ENCODE data around the gene RNU1-3. TPM values are rescaled to one million over a fixed set of nuclear protein-coding genes. Genes with fewer than 3 reads are reported as not detected.
A peak's percentile ranks its signal among the peaks of the same experiment; 100 is the strongest.
"Not testable (repeated sequence)": the region's sequence is repeated elsewhere in the genome, so short reads cannot be mapped to it uniquely, and the experiment has no call there.

The RNU1-3 gene
- total RNA-seq, 1 donor from 2014 or later: 2,859 TPM

- no peak overlapping the region for H3K27ac Mint-ChIP-seq (ENCODE audit: unreplicated experiment)
- TF ChIP-seq CTCF (IDR thresholded peaks at IDR 0.05): no peak
- H3K4me3 Mint-ChIP-seq (ENCODE audit: unreplicated experiment): no peak overlapping the region
- H3K9me3 Mint-ChIP-seq (ENCODE audit: unreplicated experiment): no peaks in the 10 kb centered on the region
- no peaks in the 10 kb centered on the region for H3K27me3 Mint-ChIP-seq (ENCODE audit: unreplicated experiment)
- H3K36me3 Mint-ChIP-seq (ENCODE audit: unreplicated experiment): no peaks in the 10 kb centered on the region
- no peaks in the 10 kb centered on the region for H3K4me1 Mint-ChIP-seq (ENCODE audit: unreplicated experiment)
- no peak for DNase-seq (ENCODE audit: extremely low spot score, unreplicated experiment)
These were observed 22.6 kb downstream of the RNU1-3 start for GRCh38 chr1:16644193-16644481.

- peak; percentile 87 for DNase-seq (ENCODE audit: extremely low spot score, unreplicated experiment)
- not testable (repeated sequence) for H3K27ac Mint-ChIP-seq (ENCODE audit: unreplicated experiment); H3K9me3 Mint-ChIP-seq (ENCODE audit: unreplicated experiment); H3K36me3 Mint-ChIP-seq (ENCODE audit: unreplicated experiment); H3K4me1 Mint-ChIP-seq (ENCODE audit: unreplicated experiment); H3K4me3 Mint-ChIP-seq (ENCODE audit: unreplicated experiment); H3K27me3 Mint-ChIP-seq (ENCODE audit: unreplicated experiment)
These were observed 23.1 kb downstream of the RNU1-3 start for GRCh38 chr1:16643476-16644192.

- not testable (repeated sequence) for H3K27me3 Mint-ChIP-seq (ENCODE audit: unreplicated experiment); H3K4me3 Mint-ChIP-seq (ENCODE audit: unreplicated experiment); H3K36me3 Mint-ChIP-seq (ENCODE audit: unreplicated experiment); H3K9me3 Mint-ChIP-seq (ENCODE audit: unreplicated experiment); H3K4me1 Mint-ChIP-seq (ENCODE audit: unreplicated experiment); H3K27ac Mint-ChIP-seq (ENCODE audit: unreplicated experiment)
- DNase-seq (ENCODE audit: extremely low spot score, unreplicated experiment): peak; percentile 93
These were observed 23.7 kb downstream of the RNU1-3 start for GRCh38 chr1:16643001-16643411.

GRCh38 chr1:16642025-16642966, 24.5 kb downstream of the RNU1-3 start:
- H3K4me3 Mint-ChIP-seq (ENCODE audit: unreplicated experiment); H3K4me1 Mint-ChIP-seq (ENCODE audit: unreplicated experiment); H3K27me3 Mint-ChIP-seq (ENCODE audit: unreplicated experiment); H3K27ac Mint-ChIP-seq (ENCODE audit: unreplicated experiment); H3K36me3 Mint-ChIP-seq (ENCODE audit: unreplicated experiment); H3K9me3 Mint-ChIP-seq (ENCODE audit: unreplicated experiment): not testable (repeated sequence)
- peak; percentile 87 for DNase-seq (ENCODE audit: extremely low spot score, unreplicated experiment)

GRCh38 chr1:16641159-16641975, 25.4 kb downstream of the RNU1-3 start:
- H3K4me1 Mint-ChIP-seq (ENCODE audit: unreplicated experiment); H3K9me3 Mint-ChIP-seq (ENCODE audit: unreplicated experiment); H3K27me3 Mint-ChIP-seq (ENCODE audit: unreplicated experiment); H3K4me3 Mint-ChIP-seq (ENCODE audit: unreplicated experiment); H3K27ac Mint-ChIP-seq (ENCODE audit: unreplicated experiment); H3K36me3 Mint-ChIP-seq (ENCODE audit: unreplicated experiment): not testable (repeated sequence)
- DNase-seq (ENCODE audit: extremely low spot score, unreplicated experiment): peak; percentile 77

GRCh38 chr1:16639091-16640031, 27.4 kb downstream of the RNU1-3 start:
- not testable (repeated sequence) for H3K9me3 Mint-ChIP-seq (ENCODE audit: unreplicated experiment); H3K27me3 Mint-ChIP-seq (ENCODE audit: unreplicated experiment); H3K27ac Mint-ChIP-seq (ENCODE audit: unreplicated experiment); H3K4me1 Mint-ChIP-seq (ENCODE audit: unreplicated experiment); H3K4me3 Mint-ChIP-seq (ENCODE audit: unreplicated experiment); H3K36me3 Mint-ChIP-seq (ENCODE audit: unreplicated experiment)
- peak; percentile 89 for DNase-seq (ENCODE audit: extremely low spot score, unreplicated experiment)

- DNase-seq (ENCODE audit: extremely low spot score, unreplicated experiment): peak; percentile 85
These were observed 28.6 kb downstream of the RNU1-3 start for GRCh38 chr1:16637941-16638778.

GRCh38 chr1:16636551-16637195, 30.1 kb downstream of the RNU1-3 start:
- DNase-seq (ENCODE audit: extremely low spot score, unreplicated experiment): peak; percentile 87
- H3K27me3 Mint-ChIP-seq (ENCODE audit: unreplicated experiment): not testable (repeated sequence)

More at GRCh38 chr1:16637941-16638778, 28.6 kb downstream of the RNU1-3 start:
- H3K27me3 Mint-ChIP-seq (ENCODE audit: unreplicated experiment); H3K9me3 Mint-ChIP-seq (ENCODE audit: unreplicated experiment); H3K4me1 Mint-ChIP-seq (ENCODE audit: unreplicated experiment); H3K27ac Mint-ChIP-seq (ENCODE audit: unreplicated experiment); H3K4me3 Mint-ChIP-seq (ENCODE audit: unreplicated experiment): not testable (repeated sequence)
- H3K36me3 Mint-ChIP-seq (ENCODE audit: unreplicated experiment): peaks cover 13% of the 10 kb centered on the region

GRCh38 chr1:16635959-16636358, 30.8 kb downstream of the RNU1-3 start:
- not testable (repeated sequence) for H3K4me1 Mint-ChIP-seq (ENCODE audit: unreplicated experiment); H3K9me3 Mint-ChIP-seq (ENCODE audit: unreplicated experiment); H3K27ac Mint-ChIP-seq (ENCODE audit: unreplicated experiment); H3K27me3 Mint-ChIP-seq (ENCODE audit: unreplicated experiment); H3K4me3 Mint-ChIP-seq (ENCODE audit: unreplicated experiment)
- peak; percentile 87 for DNase-seq (ENCODE audit: extremely low spot score, unreplicated experiment)
- peaks cover 33% of the 10 kb centered on the region for H3K36me3 Mint-ChIP-seq (ENCODE audit: unreplicated experiment)

More at GRCh38 chr1:16636551-16637195, 30.1 kb downstream of the RNU1-3 start:
- H3K27ac Mint-ChIP-seq (ENCODE audit: unreplicated experiment); H3K4me3 Mint-ChIP-seq (ENCODE audit: unreplicated experiment); H3K4me1 Mint-ChIP-seq (ENCODE audit: unreplicated experiment); H3K9me3 Mint-ChIP-seq (ENCODE audit: unreplicated experiment): not testable (repeated sequence)
- peaks cover 26% of the 10 kb centered on the region for H3K36me3 Mint-ChIP-seq (ENCODE audit: unreplicated experiment)

Measured in osteocyte (in vitro differentiated cells).